ENCODE data around the gene ITGA3.

Gene ITGA3

DNA sequence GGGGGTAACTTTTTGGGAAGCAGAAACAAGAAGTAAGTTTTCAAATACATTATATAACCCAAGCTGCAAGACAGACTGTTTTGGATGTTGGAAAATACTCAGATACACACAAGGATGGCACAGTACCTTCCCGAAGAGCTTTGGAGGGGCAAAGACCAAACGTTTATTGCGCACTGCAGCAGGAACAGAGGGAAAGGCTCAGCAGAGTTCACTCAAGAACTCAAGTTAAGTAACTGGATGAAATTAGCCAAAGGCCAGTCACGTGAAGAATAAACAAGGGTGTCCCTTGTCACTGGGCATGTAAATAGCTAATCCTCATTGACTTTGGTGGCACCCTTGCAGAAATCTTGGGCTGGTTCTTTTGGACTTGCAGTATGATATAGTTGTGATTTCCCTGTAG, 42.0 kb downstream of the ITGA3 start:
- no peaks in the 10 kb centered on the region for H3K27me3 ChIP-seq (ENCODE audit: insufficient read depth, low read length, poor library complexity)
- no peaks in the 10 kb centered on the region for H4K20me1 ChIP-seq (ENCODE audit: insufficient read depth, low read length)
- H3K9me3 ChIP-seq (ENCODE audit: insufficient read depth, low read length, severe bottlenecking), result no peaks in the 10 kb centered on the region
- no peak overlapping the region for H2AFZ ChIP-seq (ENCODE audit: low read depth, low read length)
- no peaks in the 10 kb centered on the region for H3K36me3 ChIP-seq (ENCODE audit: insufficient read depth, low read length)
- H3K79me2 ChIP-seq (ENCODE audit: insufficient read depth, low read length), result no peaks in the 10 kb centered on the region
- H3K9ac ChIP-seq (ENCODE audit: low read depth, low read length), result no peak overlapping the region
- H3K4me2 ChIP-seq (ENCODE audit: insufficient read depth, low read length), result no peak overlapping the region
- H3K4me1 ChIP-seq (ENCODE audit: insufficient read depth, low read length), result peaks cover 26% of the 10 kb centered on the region
- no peak for ATAC-seq (ENCODE audit: insufficient read depth, low read depth)
- H3K27ac ChIP-seq (ENCODE audit: low read length), result no peak overlapping the region
- DNase-seq, result no peak
- TF ChIP-seq, protein P1, sequence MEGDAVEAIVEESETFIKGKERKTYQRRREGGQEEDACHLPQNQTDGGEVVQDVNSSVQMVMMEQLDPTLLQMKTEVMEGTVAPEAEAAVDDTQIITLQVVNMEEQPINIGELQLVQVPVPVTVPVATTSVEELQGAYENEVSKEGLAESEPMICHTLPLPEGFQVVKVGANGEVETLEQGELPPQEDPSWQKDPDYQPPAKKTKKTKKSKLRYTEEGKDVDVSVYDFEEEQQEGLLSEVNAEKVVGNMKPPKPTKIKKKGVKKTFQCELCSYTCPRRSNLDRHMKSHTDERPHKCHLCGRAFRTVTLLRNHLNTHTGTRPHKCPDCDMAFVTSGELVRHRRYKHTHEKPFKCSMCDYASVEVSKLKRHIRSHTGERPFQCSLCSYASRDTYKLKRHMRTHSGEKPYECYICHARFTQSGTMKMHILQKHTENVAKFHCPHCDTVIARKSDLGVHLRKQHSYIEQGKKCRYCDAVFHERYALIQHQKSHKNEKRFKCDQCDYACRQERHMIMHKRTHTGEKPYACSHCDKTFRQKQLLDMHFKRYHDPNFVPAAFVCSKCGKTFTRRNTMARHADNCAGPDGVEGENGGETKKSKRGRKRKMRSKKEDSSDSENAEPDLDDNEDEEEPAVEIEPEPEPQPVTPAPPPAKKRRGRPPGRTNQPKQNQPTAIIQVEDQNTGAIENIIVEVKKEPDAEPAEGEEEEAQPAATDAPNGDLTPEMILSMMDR (IDR thresholded peaks at IDR 0.05; ENCODE audit: borderline replicate concordance, extremely low read depth, low read length, poor library complexity, severe bottlenecking), result no peak
- no peak for TF ChIP-seq EZH2 (IDR thresholded peaks at IDR 0.05; ENCODE audit: borderline replicate concordance, low read depth, low read length, severe bottlenecking)
- no peak overlapping the region for H3K4me3 ChIP-seq (ENCODE audit: low read depth in 1 of 2, low read length in 2 of 2)

DNA sequence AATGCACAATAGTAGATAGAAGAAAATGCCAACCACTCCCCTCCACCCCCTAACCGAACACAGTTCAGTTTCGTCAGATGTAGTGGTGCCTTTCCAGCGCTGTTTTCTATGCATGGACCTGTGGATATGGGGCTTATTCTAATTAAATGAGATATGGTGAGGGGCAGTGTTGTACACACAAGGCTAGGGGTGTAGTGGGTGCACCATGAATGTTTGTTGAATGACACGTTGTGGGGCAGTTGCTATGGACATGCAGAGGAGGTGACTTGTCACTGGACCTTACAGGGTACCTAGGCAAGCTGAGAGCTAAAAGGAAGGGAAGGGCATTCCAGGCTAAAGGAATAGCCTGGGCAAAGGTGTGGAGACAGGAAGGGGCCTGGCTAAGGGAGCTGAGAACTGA, 42.7 kb downstream of the ITGA3 start:
- H3K79me2 ChIP-seq (ENCODE audit: insufficient read depth, low read length), result no peaks in the 10 kb centered on the region
- no peaks in the 10 kb centered on the region for H3K9me3 ChIP-seq (ENCODE audit: insufficient read depth, low read length, severe bottlenecking)
- H3K9ac ChIP-seq (ENCODE audit: low read depth, low read length), result no peak overlapping the region
- no peaks in the 10 kb centered on the region for H3K27me3 ChIP-seq (ENCODE audit: insufficient read depth, low read length, poor library complexity)
- H3K4me2 ChIP-seq (ENCODE audit: insufficient read depth, low read length), result no peak overlapping the region
- no peaks in the 10 kb centered on the region for H4K20me1 ChIP-seq (ENCODE audit: insufficient read depth, low read length)
- no peak overlapping the region for H3K27ac ChIP-seq (ENCODE audit: low read length)
- H3K36me3 ChIP-seq (ENCODE audit: insufficient read depth, low read length), result no peaks in the 10 kb centered on the region
- no peak for DNase-seq
- H3K4me1 ChIP-seq (ENCODE audit: insufficient read depth, low read length), result peaks cover 26% of the 10 kb centered on the region
- ATAC-seq (ENCODE audit: insufficient read depth, low read depth), result no peak
- H2AFZ ChIP-seq (ENCODE audit: low read depth, low read length), result no peak overlapping the region
- no peak for TF ChIP-seq EZH2 (IDR thresholded peaks at IDR 0.05; ENCODE audit: borderline replicate concordance, low read depth, low read length, severe bottlenecking)
- TF ChIP-seq, protein P1 (IDR thresholded peaks at IDR 0.05; ENCODE audit: borderline replicate concordance, extremely low read depth, low read length, poor library complexity, severe bottlenecking), result no peak
- no peak overlapping the region for H3K4me3 ChIP-seq (ENCODE audit: low read depth in 1 of 2, low read length in 2 of 2)

DNA sequence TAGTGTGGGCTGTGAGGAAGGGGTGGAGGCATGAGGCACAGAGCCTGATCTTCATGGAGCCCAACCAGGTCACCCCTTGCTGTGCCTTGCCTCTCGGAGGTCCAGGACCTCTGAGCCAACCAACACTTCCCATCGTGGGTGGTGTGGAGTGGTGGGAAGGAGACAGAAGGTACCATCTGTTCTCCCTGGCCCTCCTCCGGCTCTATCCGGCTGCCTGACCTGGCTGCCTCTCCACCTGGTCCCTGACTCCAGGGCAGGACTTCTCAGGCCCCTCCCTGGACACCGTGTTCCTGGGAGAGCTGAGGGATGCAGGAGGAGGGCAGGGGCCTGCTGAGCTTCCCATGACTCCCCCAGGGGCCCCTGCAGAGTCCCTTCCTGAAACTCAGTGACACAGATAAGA, 43.1 kb downstream of the ITGA3 start:
- no peaks in the 10 kb centered on the region for H3K27me3 ChIP-seq (ENCODE audit: insufficient read depth, low read length, poor library complexity)
- H3K4me2 ChIP-seq (ENCODE audit: insufficient read depth, low read length), result no peak overlapping the region
- no peak for TF ChIP-seq EZH2 (IDR thresholded peaks at IDR 0.05; ENCODE audit: borderline replicate concordance, low read depth, low read length, severe bottlenecking)
- TF ChIP-seq, protein P1 (IDR thresholded peaks at IDR 0.05; ENCODE audit: borderline replicate concordance, extremely low read depth, low read length, poor library complexity, severe bottlenecking), result no peak
- no peak overlapping the region for H3K27ac ChIP-seq (ENCODE audit: low read length)
- no peaks in the 10 kb centered on the region for H4K20me1 ChIP-seq (ENCODE audit: insufficient read depth, low read length)
- H2AFZ ChIP-seq (ENCODE audit: low read depth, low read length), result no peak overlapping the region
- no peaks in the 10 kb centered on the region for H3K79me2 ChIP-seq (ENCODE audit: insufficient read depth, low read length)
- ATAC-seq (ENCODE audit: insufficient read depth, low read depth) (no peak), DNase-seq (no peak)
- no peak overlapping the region for H3K4me3 ChIP-seq (ENCODE audit: low read depth in 1 of 2, low read length in 2 of 2)
- no peak overlapping the region for H3K9ac ChIP-seq (ENCODE audit: low read depth, low read length)
- H3K36me3 ChIP-seq (ENCODE audit: insufficient read depth, low read length), result no peaks in the 10 kb centered on the region
- peaks cover 26% of the 10 kb centered on the region for H3K4me1 ChIP-seq (ENCODE audit: insufficient read depth, low read length)
- H3K9me3 ChIP-seq (ENCODE audit: insufficient read depth, low read length, severe bottlenecking), result no peaks in the 10 kb centered on the region

DNA sequence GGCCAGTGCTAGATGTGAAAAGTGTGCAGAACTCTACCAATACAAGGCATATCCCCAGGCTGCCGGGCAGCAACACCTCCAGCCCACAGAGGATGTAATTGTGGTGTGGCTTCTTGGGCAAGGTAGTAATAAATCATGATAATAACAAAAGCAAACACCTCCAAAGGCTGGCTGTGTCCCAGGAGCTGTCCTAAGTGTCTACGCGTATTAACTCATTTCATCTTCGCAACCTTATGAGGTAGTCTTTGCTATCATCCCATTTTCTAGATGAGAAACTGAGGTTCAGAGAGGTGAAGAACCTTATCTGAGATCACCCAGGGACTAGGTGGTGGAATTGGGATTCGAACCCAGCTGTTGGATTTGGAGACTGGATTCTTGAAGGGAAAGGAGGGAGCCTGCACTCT, 44.6 kb downstream of the ITGA3 start:
- Histone ChIP-seq H3K9me3 (ENCODE audit: insufficient read depth, low read length, severe bottlenecking) (no peaks in the 10 kb centered on the region), H3K27me3 (ENCODE audit: insufficient read depth, low read length, poor library complexity) (no peaks in the 10 kb centered on the region), H3K27ac (ENCODE audit: low read length) (no peak overlapping the region), H3K4me3 (ENCODE audit: low read depth in 1 of 2, low read length in 2 of 2) (no peak overlapping the region), H3K4me1 (ENCODE audit: insufficient read depth, low read length) (peaks cover 15% of the 10 kb centered on the region), H3K9ac (ENCODE audit: low read depth, low read length) (no peak overlapping the region), H3K4me2 (ENCODE audit: insufficient read depth, low read length) (no peak overlapping the region), H2AFZ (ENCODE audit: low read depth, low read length) (no peak overlapping the region), H4K20me1 (ENCODE audit: insufficient read depth, low read length) (no peaks in the 10 kb centered on the region; the same call in 1 of the 2 replicates), H3K79me2 (ENCODE audit: insufficient read depth, low read length) (no peaks in the 10 kb centered on the region), H3K36me3 (ENCODE audit: insufficient read depth, low read length) (no peaks in the 10 kb centered on the region)
- no peak for DNase-seq
- ATAC-seq (ENCODE audit: insufficient read depth, low read depth), result no peak
- no peak for TF ChIP-seq EZH2 (IDR thresholded peaks at IDR 0.05; ENCODE audit: borderline replicate concordance, low read depth, low read length, severe bottlenecking)
- TF ChIP-seq, protein P1 (IDR thresholded peaks at IDR 0.05; ENCODE audit: borderline replicate concordance, extremely low read depth, low read length, poor library complexity, severe bottlenecking), result no peak

All from DND-41 (cell line).